ENCODE results near the gene DOLK.

Gene DOLK

GRCh38 chr9:128901379-128901778, 46.0 kb downstream of the DOLK start:
- no peak for DNase-seq (ENCODE audit: low read depth)
- no peak for TF ChIP-seq CTCF (IDR thresholded peaks at IDR 0.05; ENCODE audit: insufficient read depth, low read depth, low read length, missing control alignments)
- no peak overlapping the region for H3K4me3 ChIP-seq (ENCODE audit: low read depth, low read length)

GRCh38 chr9:128899566-128900322, 47.7 kb downstream of the DOLK start:
- no peak for TF ChIP-seq CTCF (IDR thresholded peaks at IDR 0.05; ENCODE audit: insufficient read depth, low read depth, low read length, missing control alignments)
- no peak overlapping the region for H3K4me3 ChIP-seq (ENCODE audit: low read depth, low read length)
- peak; percentile 55 for DNase-seq (ENCODE audit: low read depth)

- TF ChIP-seq CTCF (IDR thresholded peaks at IDR 0.05; ENCODE audit: insufficient read depth, low read depth, low read length, missing control alignments), result no peak
Measured at GRCh38 chr9:128898845-128899565, 48.4 kb downstream of the DOLK start.

GRCh38 chr9:128898382-128898781, 49.0 kb downstream of the DOLK start:
- no peak for DNase-seq (ENCODE audit: low read depth)
- no peak for TF ChIP-seq CTCF (IDR thresholded peaks at IDR 0.05; ENCODE audit: insufficient read depth, low read depth, low read length, missing control alignments)
- no peak overlapping the region for H3K4me3 ChIP-seq (ENCODE audit: low read depth, low read length)

More at GRCh38 chr9:128898845-128899565, 48.4 kb downstream of the DOLK start:
- no peak overlapping the region for H3K4me3 ChIP-seq (ENCODE audit: low read depth, low read length)
- no peak for DNase-seq (ENCODE audit: low read depth)

- H3K4me3 ChIP-seq (ENCODE audit: low read depth, low read length), result no peak overlapping the region
- no peak for DNase-seq (ENCODE audit: low read depth)
- TF ChIP-seq CTCF (IDR thresholded peaks at IDR 0.05; ENCODE audit: insufficient read depth, low read depth, low read length, missing control alignments), result no peak
Measured at GRCh38 chr9:128895556-128895955, 51.8 kb downstream of the DOLK start.

Data from GM12865 (cell line).